ENCODE data around the gene PTPRG.

- no peak for TF ChIP-seq CTCF (conservative IDR thresholded peaks at IDR 0.05; ENCODE audit: low read depth, low read length)
- TF ChIP-seq EZH2 (IDR thresholded peaks at IDR 0.05; ENCODE audit: borderline replicate concordance, low read depth, low read length, poor library complexity, severe bottlenecking): no peak
These were observed 425.1 kb downstream of the PTPRG start for GRCh38 chr3:61986473-61986872.
